Colonic mucosa (tissue), 4 donors: ENCODE results near the gene ZFC3H1. TPM values are rescaled to one million over a fixed set of nuclear protein-coding genes. Genes with fewer than 3 reads are reported as not detected.

Experiments used
- DNase-seq: peaks from one replicate; pipeline ENCODE4 v3.0.0-alpha.2; 2020
- H3K27ac ChIP-seq: fragments of 200-600 bp; one replicate; pipeline ENCODE4 v1.8.0; 2021
- H3K27me3 ChIP-seq: fragments of 200-600 bp; one replicate; pipeline ENCODE4 v1.8.0; 2021
- H3K36me3 ChIP-seq: fragments of 200-600 bp; one replicate; pipeline ENCODE4 v1.8.0; 2021
- H3K4me1 ChIP-seq: fragments of 200-600 bp; one replicate; pipeline ENCODE4 v1.8.0; 2021; ENCODE audit warnings: mild to moderate bottlenecking
- H3K4me3 ChIP-seq: fragments of 200-600 bp; one replicate; pipeline ENCODE4 v1.8.0; 2021
- H3K9ac ChIP-seq, 2 donors: one replicate each; pipeline ENCODE4 v1.7.0; 2013; ENCODE audit warnings: control low read depth in 2 of 2, low read depth in 2 of 2, low read length in 2 of 2
- H3K9me3 ChIP-seq: fragments of 200-600 bp; one replicate; pipeline ENCODE4 v1.8.0; 2021
- CTCF ChIP-seq: fragments of 200-600 bp; IDR thresholded peaks from one replicate; pipeline ENCODE4 v1.8.0; 2022; ENCODE audit warnings: antibody characterized with exemption, mild to moderate bottlenecking
- intact Hi-C: fragments of 100-400 bp; cut with DNase I; formaldehyde crosslinking; loops from one replicate; pipeline ENCODE4 v1.14.1; 2022
- total RNA-seq, 2 donors: library from RNA; stranded (reverse); fragmentation: NEBNext Ultra II Directional in 1 of 2; extraction: Animal tissue kit (Norgen Biotek cat#: 25700) in 1 of 2; gene quantifications; one replicate each; pipeline ENCODE4 v1.2.1, GENCODE V29; 2021
- donor health status: healthy.
- donor health status: DM: no; HTN: no; CAD: no.
- donor health status: DM: no; HTN: no; CAD: no.

Gene ZFC3H1
- total RNA-seq, 2 donors from 2014 or later = 37.8 to 38.8 TPM

DNA sequence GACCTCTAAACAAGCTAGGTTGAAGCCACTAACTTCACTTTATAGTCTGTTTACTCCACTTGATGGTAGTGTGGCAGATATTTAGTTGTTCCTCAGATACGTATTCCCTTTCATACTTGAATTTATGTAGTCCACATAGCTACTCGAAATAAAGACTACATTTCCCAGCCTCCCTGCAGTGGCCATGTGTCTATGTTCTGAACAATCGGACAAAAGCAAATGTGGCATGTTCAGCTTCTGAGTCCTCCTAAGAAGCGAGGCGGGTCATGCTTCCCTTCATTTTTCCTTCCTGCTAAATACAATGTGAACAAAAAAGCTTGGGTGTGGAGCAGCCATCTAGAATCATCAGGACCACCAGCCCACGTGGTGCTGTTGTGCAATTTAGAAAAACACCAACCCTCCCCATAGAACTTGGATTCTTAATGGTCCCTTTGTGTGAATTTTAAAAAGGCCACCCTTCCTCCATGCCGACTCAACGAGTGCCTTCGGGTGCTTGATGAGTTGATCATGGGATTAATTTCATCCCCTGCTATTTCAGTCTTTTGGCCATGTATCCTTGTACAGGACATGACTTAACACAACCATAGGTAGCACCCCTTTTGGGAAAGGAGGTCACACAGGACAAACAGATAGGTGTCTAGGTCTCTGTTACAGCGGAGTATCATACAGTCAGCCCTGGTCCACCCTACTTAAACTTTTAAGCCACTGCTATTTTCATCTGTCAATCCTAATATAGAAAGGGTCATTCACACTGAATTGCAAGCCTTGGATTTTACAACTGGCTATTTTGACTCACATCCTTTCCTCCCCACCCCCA lies 60.7 kb downstream of the ZFC3H1 start:
- Histone ChIP-seq H3K4me1 (no peaks in the 10 kb centered on the region), H3K27me3 (no peaks in the 10 kb centered on the region), H3K9me3 (no peaks in the 10 kb centered on the region), H3K4me3 (no peak overlapping the region), H3K27ac (no peak overlapping the region), H3K9ac (no peak overlapping the region), H3K36me3 (no peaks in the 10 kb centered on the region)
- TF ChIP-seq CTCF = no peak
- intact Hi-C loops = no loop called here
- DNase-seq = no peak

DNA sequence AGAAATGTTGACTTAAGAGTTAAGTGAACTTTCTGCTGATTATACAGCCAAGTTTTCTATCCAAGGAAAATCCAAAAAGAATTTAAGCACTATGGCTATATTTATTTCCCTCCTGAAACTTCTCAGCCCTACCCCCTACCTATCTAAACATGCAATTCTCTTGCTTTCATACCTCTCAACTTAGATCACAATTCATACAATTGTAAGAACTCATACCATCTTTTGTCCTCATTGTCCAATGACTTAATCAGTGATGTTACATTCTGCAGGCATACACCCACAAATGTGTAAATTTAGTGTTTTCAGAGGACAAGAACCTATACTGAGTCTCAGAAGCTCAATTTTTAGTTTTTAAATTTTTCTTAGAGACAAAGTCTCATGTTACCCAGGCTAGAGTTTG lies 62.1 kb downstream of the ZFC3H1 start:
- Histone ChIP-seq H3K4me3 (no peak overlapping the region), H3K27me3 (no peaks in the 10 kb centered on the region), H3K9me3 (no peaks in the 10 kb centered on the region), H3K9ac (no peak overlapping the region), H3K36me3 (no peaks in the 10 kb centered on the region), H3K27ac (no peak overlapping the region), H3K4me1 (no peaks in the 10 kb centered on the region)
- DNase-seq = no peak
- intact Hi-C loops = no loop called here
- TF ChIP-seq CTCF = no peak

DNA sequence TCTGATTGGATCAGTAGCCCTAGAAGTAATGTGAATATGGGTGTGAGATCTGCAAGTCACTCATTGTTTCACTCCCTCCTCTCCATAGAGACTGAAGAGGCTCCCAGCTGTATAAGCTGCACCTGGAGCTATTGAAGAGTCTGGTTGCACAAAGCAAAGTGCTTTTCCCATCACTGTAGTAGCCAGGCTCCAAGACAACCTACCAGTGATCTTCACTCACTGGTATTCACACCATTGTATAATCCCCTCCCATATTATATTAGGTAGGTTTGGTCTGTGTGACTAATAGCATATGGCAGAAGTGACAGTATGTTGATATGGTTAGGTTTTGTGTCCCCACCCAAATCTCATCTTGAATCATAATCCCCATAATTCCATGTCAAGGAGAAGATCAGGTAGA lies 64.4 kb downstream of the ZFC3H1 start:
- DNase-seq = no peak
- TF ChIP-seq CTCF = no peak
- H3K27ac ChIP-seq = no peak overlapping the region
- H3K4me3 ChIP-seq = no peak overlapping the region
- H3K36me3 ChIP-seq = no peaks in the 10 kb centered on the region
- H3K27me3 ChIP-seq = no peaks in the 10 kb centered on the region
- no peaks in the 10 kb centered on the region for H3K9me3 ChIP-seq
- no peaks in the 10 kb centered on the region for H3K4me1 ChIP-seq
- intact Hi-C loops = no loop called here
- H3K9ac ChIP-seq = no peak overlapping the region

- Histone ChIP-seq H3K27me3 (no peaks in the 10 kb centered on the region), H3K4me3 (no peak overlapping the region), H3K27ac (no peak overlapping the region), H3K4me1 (no peaks in the 10 kb centered on the region), H3K9ac (no peak overlapping the region), H3K9me3 (no peaks in the 10 kb centered on the region), H3K36me3 (no peaks in the 10 kb centered on the region)
- no peak for TF ChIP-seq CTCF
- intact Hi-C loops = no loop called here
- DNase-seq = no peak
These were observed 69.3 kb downstream of the ZFC3H1 start for GRCh38 chr12:71594214-71594948.

DNA sequence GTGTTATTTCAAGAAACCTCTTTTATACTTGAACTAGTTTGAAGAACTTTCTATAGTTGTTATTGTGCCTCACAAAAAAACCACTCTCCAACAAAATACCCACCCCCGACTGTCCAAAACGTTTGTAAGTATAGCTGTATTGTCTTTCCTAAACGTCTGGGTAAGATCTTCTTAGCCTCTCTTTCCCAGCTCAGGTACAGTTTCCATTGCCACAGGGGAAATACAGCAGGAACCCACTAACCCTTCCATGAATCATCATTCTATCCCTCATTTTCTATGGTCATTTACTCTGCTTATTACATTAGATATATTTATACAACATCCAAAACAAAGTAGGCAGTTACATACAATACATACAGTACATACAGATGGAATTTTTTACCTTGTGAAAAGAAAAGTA lies 70.8 kb downstream of the ZFC3H1 start:
- intact Hi-C loops = no loop called here
- Histone ChIP-seq H3K9me3 (no peaks in the 10 kb centered on the region), H3K4me3 (no peak overlapping the region), H3K4me1 (no peaks in the 10 kb centered on the region), H3K36me3 (no peaks in the 10 kb centered on the region), H3K9ac (no peak overlapping the region), H3K27ac (no peak overlapping the region), H3K27me3 (no peaks in the 10 kb centered on the region)
- no peak for TF ChIP-seq CTCF
- no peak for DNase-seq
